GM18520 (cell line): ENCODE results near the gene IL17RD.

Experiments
- ATAC-seq: cut with Tn5 transposase; IDR thresholded peaks from one replicate; pipeline ENCODE4 v1.9.1; 2021; ENCODE audit not compliant: unreplicated experiment

Gene IL17RD

DNA sequence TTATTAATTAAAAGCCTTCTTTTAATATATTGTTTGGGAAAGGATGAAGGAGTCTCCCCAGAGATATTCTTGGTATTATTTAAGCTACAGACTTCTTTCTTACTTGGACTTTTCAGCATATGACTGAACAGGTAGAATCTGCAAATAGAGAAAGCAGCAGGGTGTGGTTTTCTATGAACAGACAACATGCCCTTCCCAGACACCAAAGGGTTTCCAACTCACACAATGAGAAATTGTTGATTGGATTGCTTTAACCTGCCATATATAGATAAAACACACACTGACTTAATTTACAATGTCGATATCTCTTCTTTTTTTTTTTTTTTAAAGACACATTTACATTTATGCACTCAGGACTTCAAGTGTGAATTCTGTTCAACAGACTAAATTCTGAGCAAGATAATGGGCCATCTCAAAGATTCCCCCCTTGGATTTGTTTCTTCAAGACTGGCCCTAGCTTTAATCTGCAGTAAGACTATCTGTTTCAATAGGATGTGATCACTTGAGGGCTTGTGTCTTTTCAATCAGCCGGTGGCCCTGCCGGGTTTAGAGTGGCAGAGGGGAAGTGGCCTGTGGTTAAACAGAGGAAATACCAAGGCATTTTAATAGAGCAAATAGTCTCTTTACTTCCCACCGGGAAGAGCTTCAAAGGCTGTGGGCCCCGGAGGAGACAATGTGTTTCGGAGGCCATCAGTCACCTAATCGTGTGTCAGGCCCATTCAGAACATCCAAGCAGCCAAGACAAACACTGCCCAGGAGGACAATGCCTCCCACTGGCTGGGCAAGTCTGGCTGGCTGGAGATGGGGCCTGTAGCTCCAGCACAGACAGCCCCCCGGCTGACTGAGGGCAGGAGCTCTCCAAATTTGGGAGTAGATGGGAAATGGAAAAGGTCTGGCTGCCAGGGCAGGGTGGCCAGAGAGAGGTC, 6.1 kb downstream of the IL17RD start:
- no peak for ATAC-seq

DNA sequence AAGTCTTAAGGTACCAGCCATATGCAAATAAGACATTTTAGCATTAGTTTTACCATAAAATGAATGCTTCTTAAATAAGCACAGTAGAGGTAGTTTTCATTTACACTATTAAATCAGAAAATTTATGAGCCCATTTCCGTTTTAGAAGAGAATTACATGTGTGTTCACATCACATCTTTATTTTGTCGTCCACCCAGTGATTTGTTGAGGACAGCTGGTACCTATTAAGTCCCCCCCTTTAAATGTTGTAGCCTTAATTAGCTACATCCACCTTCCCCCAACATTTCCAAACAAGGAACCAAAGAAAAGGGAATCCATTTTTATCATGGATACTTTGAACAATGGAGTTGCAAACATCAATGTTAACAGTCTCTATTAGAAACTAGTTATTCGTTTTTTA, 6.8 kb downstream of the IL17RD start:
- no peak for ATAC-seq

DNA sequence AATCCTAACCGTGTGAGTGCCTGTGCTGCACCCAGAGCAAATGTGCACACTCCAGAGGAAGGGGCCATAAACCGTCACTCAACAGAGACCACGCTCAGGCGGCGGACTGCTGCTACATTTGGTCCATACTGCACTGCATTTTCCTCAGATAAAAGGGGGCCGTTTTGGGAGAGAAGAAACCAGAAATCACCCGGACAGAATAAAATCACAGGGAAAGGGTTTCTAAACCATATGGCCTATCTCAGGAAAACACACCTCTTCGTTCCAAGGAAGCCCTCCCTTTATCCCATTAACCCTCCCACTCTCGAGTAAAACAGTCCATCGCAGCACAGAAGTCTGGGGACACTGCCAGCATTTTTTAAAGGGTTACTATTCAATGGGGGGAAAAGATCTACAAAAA, 7.6 kb downstream of the IL17RD start:
- ATAC-seq: no peak

DNA sequence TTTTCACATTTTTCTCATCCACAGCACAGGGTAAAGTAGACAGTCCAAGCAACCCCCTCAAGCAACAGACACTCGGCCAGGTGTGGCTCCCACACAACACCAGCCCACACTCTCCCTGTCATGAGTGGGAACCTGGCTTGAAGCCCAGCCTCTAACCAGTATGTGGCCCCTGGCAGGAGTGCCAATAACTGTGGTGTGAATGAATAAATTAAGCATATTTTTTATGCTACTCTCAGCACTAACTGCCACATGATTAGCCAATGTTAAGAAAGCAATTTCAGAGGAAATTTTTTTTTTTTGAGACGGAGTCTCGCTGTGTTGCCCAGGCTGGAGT, 9.9 kb downstream of the IL17RD start:
- no peak for ATAC-seq

DNA sequence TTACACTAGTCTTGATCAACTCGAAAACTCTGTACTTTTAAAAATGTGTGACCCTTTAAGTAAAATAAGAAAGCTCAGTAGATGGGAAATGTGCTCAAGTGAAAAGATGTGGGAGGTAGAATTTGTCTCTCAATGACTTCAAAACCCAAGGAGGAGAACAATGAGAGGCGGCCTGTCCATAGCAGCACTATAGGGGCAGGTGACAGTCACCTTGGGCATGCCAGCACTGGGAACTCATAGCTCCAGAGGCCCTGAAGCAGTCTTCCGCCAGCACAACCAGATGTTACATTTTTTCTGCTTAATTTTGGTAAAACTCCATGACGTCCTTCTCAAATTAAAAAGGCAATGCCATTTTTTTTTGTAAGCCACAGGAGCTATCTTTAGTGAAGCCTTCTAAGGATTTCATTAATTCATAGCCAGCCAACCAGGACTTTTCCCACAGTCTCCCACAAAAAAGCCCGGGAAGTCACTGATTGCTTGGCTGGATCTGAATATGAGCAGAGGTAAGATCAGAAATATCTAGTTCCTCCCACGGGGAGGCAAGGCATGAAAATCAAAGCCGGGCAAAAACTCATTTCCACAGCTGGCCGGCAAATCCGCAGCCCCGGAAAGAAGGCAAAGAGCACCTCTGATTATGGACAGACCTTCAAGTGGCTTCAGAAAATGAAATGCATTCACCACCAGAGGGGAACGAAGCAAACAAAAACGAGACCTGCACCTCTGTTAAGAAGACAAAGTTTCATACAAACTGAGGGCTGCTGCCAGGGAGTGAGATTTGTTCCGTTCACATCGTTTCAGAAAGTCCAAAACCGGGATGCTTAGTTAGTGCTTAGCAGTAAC, 10.5 kb downstream of the IL17RD start:
- no peak for ATAC-seq

DNA sequence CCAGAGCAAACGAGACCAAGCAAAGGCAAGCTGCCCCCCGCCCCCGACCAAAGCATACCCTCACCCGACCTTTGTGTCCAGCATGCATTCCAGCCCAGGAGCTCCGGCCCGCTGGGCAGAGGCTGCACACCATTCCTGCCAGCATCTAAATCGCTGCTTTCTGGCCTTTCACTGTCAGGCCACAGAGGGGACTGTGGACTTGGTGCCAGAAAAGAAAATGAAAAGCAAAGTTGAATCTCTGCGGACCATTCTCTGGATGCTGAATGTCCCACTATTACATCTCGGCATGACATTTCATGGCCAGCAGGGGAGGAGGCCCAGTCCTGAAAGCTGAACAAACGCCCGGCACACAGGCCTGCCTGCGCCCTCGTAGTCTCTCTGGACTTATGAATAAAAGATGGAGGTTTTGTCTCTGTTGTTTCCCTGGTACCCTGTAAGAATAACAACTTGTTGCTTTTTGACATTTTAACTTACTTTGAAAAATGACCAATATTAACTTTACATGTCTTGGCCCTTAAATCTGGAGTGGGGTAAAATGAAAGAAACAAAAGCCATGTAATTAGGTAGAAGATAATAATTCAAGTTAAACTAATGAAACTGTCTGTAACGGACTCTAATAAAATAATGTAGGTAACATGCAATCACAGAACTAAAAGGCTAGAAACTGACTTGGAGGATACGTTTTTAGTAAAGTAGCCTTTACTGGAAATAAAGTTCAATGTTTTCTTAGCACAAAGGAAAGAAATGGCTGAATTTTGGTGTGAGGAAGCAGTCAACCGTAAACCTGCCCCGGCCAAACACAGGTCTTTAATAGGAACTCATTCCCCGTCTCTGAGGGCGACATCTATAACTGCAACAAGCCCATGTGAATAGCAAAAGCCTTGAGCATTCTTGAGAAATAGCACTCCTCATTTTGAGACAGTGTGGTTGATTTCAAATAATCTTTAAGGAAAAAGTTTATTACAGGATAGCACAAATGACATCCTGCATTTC, 12.7 kb downstream of the IL17RD start:
- ATAC-seq: no peak

DNA sequence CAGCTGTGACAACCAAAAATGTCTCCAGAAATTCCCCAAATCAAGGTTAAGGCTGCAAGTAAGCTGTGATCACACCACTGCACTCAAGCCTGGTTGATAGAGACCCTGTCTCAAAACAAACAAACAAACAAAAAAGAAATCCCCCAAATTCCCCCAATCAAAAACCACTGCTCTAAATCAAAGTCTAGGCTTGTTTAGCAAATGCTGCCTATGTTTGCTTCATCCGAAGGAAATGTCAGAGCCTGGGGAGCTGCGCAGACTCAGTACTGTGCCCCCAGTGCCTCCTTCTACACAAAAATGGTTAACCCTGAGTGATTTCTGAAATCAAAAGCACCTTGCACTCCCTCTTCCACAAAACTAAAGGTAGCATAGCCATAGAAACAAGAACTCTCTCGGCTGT, 13.4 kb downstream of the IL17RD start:
- ATAC-seq: no peak

DNA sequence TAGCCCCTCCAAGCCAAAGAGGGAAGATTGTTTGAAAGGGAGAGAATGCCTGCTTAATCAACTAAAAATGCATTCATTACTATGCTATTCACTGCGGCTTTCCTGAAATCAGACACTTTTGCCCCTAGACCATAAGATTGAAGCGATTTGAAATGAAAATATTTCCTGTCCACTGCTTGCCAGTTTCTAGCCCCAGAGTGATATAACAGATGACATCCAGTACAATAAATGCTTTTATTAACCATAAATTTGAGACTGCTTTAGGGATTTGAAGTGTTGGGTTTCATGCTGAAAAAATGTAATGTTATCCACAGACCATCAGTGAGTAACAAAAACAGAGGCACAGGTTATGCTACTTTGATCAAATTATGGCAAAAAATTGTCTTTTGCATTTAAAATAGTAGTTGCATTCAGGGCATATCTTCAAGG, 14.1 kb downstream of the IL17RD start:
- ATAC-seq: no peak

DNA sequence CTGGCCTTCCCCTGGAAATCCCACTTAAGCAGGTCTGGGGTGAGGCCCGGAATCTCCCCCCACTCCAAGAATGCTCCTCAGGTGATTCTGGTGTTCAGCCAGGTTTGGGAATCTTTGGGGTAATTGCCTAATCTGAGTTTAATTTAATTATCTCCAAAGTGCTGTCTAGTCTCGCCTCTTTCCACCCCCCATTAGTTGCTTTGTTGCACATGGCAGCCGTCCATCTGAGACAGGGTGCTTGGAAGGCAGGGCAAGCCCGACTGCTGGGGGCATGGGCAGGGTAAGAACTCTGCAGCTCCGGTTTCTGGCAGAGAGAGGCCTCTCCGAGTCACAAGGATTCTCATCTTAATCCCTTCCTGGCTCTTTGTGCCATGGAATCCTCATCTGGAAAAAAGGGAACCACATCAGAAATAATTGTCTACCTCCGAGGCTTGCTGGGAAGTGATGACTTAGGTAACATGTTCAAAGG, 15.0 kb downstream of the IL17RD start:
- no peak for ATAC-seq

DNA sequence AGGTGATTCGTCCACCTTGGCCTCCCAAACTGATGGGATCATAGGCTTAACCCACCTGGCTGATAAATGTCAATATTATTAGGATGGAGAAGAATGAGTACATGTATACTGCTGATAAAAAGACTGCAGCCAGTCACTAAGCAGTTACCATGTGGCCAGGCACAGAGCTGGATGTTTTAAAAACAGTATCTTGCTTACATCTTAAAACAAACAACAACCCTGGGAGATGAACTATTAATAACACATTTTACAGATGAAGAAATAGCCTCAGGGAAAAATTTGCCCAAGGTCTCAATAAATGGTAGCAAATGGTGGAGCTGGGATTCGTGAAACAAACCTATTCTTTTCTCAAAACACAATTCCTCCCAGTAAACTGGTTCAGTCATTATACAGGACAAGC, 18.1 kb downstream of the IL17RD start:
- ATAC-seq: no peak

DNA sequence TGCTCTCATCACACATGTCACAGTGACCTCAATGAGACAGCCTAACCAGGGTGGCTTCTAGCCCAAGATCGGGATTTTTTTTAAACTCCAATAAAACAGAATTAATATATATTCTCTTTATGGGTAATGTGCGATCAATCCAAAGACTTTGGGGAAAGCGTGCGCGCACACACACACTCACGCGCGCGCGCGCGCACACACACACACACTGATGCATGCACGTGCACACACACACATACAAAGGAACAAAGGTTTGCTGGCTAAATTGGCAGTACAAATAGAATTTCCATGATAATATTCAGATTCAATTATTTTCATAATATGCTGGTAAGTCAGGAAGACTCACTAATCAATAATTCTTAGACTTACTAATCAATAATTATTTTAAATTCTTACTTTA, 19.3 kb downstream of the IL17RD start:
- no peak for ATAC-seq

DNA sequence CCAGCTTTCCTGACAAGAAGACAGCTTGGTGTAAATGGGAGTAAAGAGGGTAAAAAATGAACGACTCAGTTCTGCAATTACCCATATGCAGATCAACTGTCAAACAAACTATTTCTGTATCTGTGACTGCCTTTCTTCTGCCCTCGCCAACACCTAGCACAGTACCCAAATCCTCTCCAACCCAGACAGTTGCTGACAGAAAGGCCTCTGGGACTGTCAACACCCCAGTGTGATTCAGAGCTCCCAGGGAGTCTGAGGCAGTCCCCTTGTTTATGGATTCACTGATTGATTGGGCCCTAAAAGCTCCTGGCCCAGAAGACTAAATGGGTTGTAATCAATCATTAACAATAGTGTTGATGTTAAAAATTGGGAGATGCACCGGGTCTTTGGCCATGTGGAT, 20.2 kb downstream of the IL17RD start:
- no peak for ATAC-seq

DNA sequence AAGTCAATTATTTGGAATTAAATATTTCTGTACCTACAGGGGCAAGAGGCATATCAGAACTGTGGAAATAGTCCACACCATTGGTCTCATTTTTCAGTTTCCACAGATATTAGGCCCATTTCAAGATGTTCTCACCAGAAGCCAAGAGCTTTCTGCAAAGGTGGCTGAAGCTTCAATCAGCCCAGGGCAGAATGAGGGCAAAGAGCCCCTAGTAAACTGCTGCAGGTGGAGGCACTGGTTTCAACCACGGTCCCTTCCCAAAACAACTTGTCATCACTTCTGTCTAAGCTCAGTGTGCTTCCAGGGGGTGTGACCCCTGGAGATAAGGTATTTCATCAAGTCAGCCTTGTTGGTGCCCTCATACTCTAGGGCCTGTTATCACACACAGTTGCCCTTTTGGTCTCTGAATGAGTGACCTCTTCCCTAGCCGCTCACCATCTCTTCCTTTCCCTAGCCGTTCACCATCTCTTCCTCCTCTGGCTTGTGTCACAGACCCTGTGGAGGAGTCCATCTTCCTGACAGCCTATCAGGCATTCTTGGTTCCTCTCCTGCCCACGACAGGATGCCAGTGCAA, 21.2 kb downstream of the IL17RD start:
- no peak for ATAC-seq

DNA sequence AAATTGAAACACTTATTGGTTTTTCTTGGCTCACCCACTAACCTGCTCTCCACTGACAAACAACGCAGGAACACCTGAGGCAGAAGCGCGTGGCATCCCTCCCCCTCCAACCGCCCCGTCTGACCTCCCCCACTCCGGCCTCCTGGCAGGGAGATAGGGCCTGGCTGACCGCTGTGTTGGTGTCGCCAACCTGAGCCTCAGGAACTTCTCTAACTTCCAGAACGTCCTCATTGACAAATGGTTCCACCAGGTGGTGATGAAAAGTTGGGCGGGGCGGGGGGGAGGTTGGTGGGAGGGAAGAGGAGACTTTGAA, 22.8 kb downstream of the IL17RD start:
- no peak for ATAC-seq

DNA sequence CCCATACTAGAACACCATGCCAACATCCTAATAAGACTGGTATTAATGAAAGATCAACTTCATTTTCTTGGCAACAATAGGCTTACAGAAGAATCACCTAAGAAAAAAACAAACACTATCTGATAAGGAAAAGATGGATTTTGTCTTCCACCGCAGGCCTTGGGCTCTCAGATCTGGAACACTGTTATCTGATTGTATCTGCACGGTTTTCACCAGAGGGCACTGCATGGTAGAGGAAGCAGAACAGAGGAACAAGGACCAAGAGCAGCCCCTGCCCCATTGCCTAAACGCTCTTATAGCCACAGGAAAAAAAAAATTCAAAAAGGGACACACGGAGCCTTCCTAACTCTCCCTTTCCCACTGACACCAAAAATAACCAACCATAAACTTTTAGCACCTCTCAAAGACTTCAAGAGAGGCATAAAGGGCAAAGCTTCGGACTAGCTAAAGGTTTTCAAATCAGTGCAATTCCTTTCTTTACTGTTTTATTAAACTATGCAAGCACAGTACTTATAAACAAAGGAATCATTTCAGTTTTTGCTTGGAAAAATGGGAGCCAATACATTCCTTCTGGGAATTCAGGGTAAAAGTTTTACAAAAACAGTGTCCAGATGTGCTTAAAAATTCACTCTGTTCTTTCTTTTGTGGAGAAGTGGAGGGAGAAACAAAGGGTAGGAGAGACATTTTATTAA, 23.3 kb downstream of the IL17RD start:
- ATAC-seq: no peak

DNA sequence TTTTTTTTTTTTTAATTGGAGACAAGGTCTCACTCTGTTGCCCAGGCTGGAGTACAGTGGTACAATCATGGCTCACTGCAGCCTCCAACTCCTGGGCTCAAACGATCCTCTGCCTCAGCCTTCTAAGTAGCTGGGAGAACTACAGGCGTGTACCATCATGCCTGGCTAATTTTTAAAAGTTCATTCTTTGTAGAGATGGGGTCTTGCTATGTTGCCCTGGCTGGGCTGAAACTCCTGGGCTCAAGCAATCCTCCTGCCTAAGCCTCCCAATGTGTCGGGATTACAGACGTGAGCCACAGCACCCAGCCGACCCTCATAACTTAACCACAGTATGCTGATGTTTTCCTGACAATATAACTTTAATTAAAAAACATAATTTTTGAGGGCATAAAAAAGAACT, 24.3 kb downstream of the IL17RD start:
- no peak for ATAC-seq

DNA sequence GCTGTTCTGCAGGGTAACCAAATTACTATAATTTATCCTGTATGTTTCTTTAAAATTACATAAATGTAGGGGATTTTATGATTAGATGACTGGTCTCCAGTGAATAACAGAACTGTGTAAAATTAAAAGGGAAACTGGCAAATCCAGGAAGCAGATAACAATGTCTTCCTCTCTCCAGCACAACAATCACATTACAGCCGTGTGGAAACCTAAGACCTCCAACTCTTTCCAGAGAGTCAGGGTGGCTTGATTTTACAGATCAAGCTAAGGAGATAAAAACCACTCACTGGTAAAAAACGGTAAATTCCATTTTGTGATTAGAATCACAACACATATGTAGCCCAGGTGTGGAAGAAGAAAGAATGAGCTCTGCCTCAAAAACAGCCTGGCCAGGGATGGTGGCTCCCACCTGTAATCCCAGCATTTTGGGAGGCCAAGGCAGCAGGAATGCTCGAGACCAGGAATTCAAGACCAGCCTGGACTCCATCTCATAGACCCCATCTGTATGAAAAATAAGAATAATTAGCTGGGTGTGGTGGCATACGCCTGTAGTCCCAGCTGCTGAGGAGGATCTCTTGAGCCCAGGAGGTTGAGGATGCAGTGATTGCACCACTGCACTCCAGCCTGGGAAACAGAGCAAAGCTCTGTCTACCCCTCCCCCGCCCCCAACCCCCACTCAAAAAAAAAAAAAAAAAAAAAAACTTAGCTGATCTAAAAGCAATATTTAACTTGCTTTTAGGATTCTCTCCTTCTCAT, 29.0 kb downstream of the IL17RD start:
- ATAC-seq: no peak

DNA sequence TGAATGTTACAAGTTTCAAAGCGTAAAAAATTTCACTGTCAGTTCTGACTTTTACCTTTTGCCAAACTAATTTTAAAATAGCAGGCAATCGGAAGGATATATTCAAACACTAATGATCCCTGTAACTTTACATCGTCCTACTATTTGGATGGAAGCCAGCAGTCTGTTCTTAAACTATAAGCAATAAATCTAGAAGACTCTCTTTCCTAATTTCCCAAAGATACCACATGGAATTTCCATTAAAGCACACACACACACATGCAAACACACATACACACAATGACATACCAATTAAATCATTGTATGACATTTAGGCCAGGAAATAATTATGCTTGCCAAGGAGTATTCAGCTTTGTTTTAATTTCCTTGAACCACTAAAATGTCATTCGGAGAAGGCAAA, 32.0 kb downstream of the IL17RD start:
- no peak for ATAC-seq

DNA sequence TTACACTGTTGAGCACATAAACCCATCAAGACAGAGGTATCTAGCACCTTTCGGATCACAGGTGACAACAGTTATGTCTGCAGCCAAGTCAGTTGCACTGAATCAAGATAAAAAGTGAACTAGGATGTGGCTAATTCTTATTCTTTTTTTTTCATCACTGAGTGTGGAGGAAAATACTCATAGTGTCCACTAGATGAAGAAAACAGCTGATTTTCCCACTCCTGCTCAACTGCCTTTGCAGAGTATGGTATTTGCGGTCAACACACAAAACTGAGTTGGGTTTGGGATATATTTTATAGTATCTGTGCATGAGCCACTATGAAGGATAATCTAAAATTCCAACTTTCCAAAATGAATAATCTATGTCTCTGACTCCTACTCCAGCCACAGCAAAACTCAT, 32.5 kb downstream of the IL17RD start:
- no peak for ATAC-seq

DNA sequence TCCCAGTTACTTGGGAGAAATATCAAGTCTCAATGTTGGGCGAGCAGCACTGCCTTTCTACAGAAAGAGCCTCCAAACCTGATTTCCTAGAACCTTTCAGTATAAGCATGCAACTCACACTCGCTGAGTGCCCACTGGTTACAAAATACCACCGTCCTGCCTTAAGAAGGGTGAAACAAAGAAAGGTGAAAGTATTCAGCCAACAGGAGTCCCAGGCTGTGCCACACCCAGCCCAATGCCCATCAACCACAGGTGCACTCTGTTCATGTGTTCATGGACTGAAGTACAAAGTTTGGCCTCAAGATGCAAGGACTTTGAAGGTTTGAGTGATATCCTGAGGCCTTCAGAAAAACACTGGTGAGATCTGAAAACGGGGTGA, 34.0 kb downstream of the IL17RD start:
- no peak for ATAC-seq
